SK-N-SH (cell line): ENCODE results near the gene SLC1A3. TPM values are rescaled to one million over a fixed set of nuclear protein-coding genes. Genes with fewer than 3 reads are reported as not detected.

Experiments used
- CTCF ChIA-PET: fragments of 300-600, 350-600 bp; formaldehyde crosslinking; extraction: SDS; loops from one replicate; lab custom pipeline; 2021; lab: Yijun Ruan, JAX
- POLR2A ChIA-PET: fragments of 350-600 bp; sonication (Branson Sonifier 250); formaldehyde crosslinking; extraction: SDS; loops from one replicate; lab custom pipeline; 2020; ENCODE audit warnings: antibody characterized with exemption, inconsistent platforms; lab: Yijun Ruan, JAX
- DNase-seq: peaks from one replicate; pipeline ENCODE4 v3.0.0; 2012
- H2AFZ ChIP-seq: fragments of 200-600 bp; sonication (generic); 2 replicates; pipeline ENCODE4 v1.8.1; 2016; ENCODE audit warnings: antibody characterized with exemption, mild to moderate bottlenecking, low read depth
- H3F3A ChIP-seq: fragments of 200-600 bp; sonication (generic); replicated peaks from 2 replicates; pipeline ENCODE3; 2016; ENCODE audit warnings: antibody characterized with exemption, mild to moderate bottlenecking; ENCODE audit not compliant: insufficient read depth
- H3K27ac ChIP-seq, 2 experiments: fragments of 200-500 bp in 1 of 2; fragments of 200-600 bp in 1 of 2; sonication (Bioruptor generic) in 1 of 2; sonication (generic), shearing (Covaris generic) in 1 of 2; 2 replicates each; pipeline versions ENCODE4 v1.5.1 to v1.6.1; 2014 to 2016; ENCODE audit warnings: low read depth in 2 of 2, inconsistent platforms in 1 of 2, low read length in 1 of 2, mild to moderate bottlenecking in 1 of 2, mixed read lengths in 1 of 2
- H3K27me3 ChIP-seq: fragments of 200-600 bp; sonication (generic), shearing (Covaris generic); 2 replicates; pipeline ENCODE4 v1.6.1; 2016; ENCODE audit warnings: mixed run types; ENCODE audit not compliant: insufficient read depth
- H3K36me3 ChIP-seq, 2 experiments: fragments of 200-500 bp in 1 of 2; fragments of 200-600 bp in 1 of 2; sonication (Bioruptor generic) in 1 of 2; sonication (generic) in 1 of 2; replicated peaks in 1 of 2; 2 replicates each; pipeline versions ENCODE3 to v1.5.1; 2014 to 2016; ENCODE audit warnings: low read length in 1 of 2, mild to moderate bottlenecking in 1 of 2; ENCODE audit not compliant: insufficient read depth in 2 of 2, control insufficient read depth in 1 of 2
- H3K4me1 ChIP-seq, 2 experiments: fragments of 200-500 bp in 1 of 2; fragments of 200-600 bp in 1 of 2; sonication (Bioruptor generic) in 1 of 2; sonication (generic), shearing (Covaris generic) in 1 of 2; 2 replicates each; pipeline versions ENCODE4 v1.5.1 to v1.6.1; 2014 to 2016; ENCODE audit warnings: low read depth in 1 of 2, low read length in 1 of 2, mixed run types in 1 of 2; ENCODE audit not compliant: insufficient read depth in 2 of 2, control insufficient read depth in 1 of 2
- H3K4me2 ChIP-seq: fragments of 200-600 bp; sonication (generic), shearing (Covaris generic); 2 replicates; pipeline ENCODE4 v1.6.1; 2017; ENCODE audit warnings: mixed run types
- H3K4me3 ChIP-seq, 2 experiments: fragments of 200-500 bp in 1 of 2; fragments of 200-600 bp in 1 of 2; sonication (Bioruptor generic) in 1 of 2; sonication (generic), shearing (Covaris generic) in 1 of 2; 2 replicates each; pipeline versions ENCODE4 v1.5.1 to v1.8.1; 2014 to 2016; ENCODE audit warnings: low read depth in 2 of 2, inconsistent platforms in 1 of 2, low read length in 1 of 2, mild to moderate bottlenecking in 1 of 2, mixed read lengths in 1 of 2, moderate library complexity in 1 of 2
- H3K79me2 ChIP-seq: fragments of 200-600 bp; sonication (generic); 2 replicates; pipeline ENCODE4 v1.8.1; 2017; ENCODE audit warnings: mild to moderate bottlenecking; ENCODE audit not compliant: insufficient read depth
- H3K9ac ChIP-seq: fragments of 200-600 bp; sonication (generic); 2 replicates; pipeline ENCODE4 v1.6.1; 2017; ENCODE audit warnings: mixed run types
- H3K9me2 ChIP-seq: fragments of 200-600 bp; sonication (generic); 2 replicates; pipeline ENCODE4 v1.6.1; 2017; ENCODE audit warnings: mixed run types
- H3K9me3 ChIP-seq: fragments of 200-600 bp; sonication (generic); 2 replicates; pipeline ENCODE4 v1.6.1; 2017; ENCODE audit warnings: mixed run types, mild to moderate bottlenecking, moderate library complexity
- H4K20me1 ChIP-seq: fragments of 200-600 bp; sonication (generic); 2 replicates; pipeline ENCODE4 v1.6.1; 2017; ENCODE audit warnings: mild to moderate bottlenecking, mixed run types; ENCODE audit not compliant: insufficient read depth
- CHD2 ChIP-seq: fragments of 150-350 bp; IDR thresholded peaks from 2 replicates; pipeline ENCODE4 v1.6.1; 2018; ENCODE audit warnings: low read length; ENCODE audit not compliant: partially characterized antibody
- CTCF ChIP-seq: fragments of 200-600 bp; sonication (generic); IDR thresholded peaks from 2 replicates; pipeline ENCODE4 v1.6.1; 2017; ENCODE audit warnings: antibody characterized with exemption, mild to moderate bottlenecking, moderate library complexity
- EP300 ChIP-seq, 2 experiments: IDR thresholded peaks; 2 replicates each; pipeline versions ENCODE4 v1.4.0 to v1.6.1; 2012; ENCODE audit warnings: borderline replicate concordance in 1 of 2, low read depth in 1 of 2, low read length in 1 of 2
- FOXJ3 ChIP-seq: sonication (generic); formaldehyde crosslinking; IDR thresholded peaks from 2 replicates; pipeline ENCODE4 v1.5.1; 2020; ENCODE audit warnings: mild to moderate bottlenecking, missing genetic modification reagents
- MAX ChIP-seq: IDR thresholded peaks from 2 replicates; pipeline ENCODE4 v1.4.0; 2012; ENCODE audit warnings: low read depth
- MXI1 ChIP-seq: IDR thresholded peaks from 2 replicates; pipeline ENCODE4 v1.6.1; 2012; ENCODE audit warnings: mild to moderate bottlenecking, low read depth, low read length, improper control_type of control experiment
- PBX3 ChIP-seq: IDR thresholded peaks from 2 replicates; pipeline ENCODE4; 2012
- RFX5 ChIP-seq: IDR thresholded peaks from 2 replicates; pipeline ENCODE4 v1.6.1; 2012; ENCODE audit warnings: mild to moderate bottlenecking, improper control_type of control experiment, low read length
- TAF1 ChIP-seq: IDR thresholded peaks from 2 replicates; pipeline ENCODE4 v1.6.1; 2012; ENCODE audit warnings: low read depth, mild to moderate bottlenecking, low read length, moderate library complexity, borderline replicate concordance
- TEAD4 ChIP-seq: IDR thresholded peaks from 2 replicates; pipeline ENCODE4 v1.4.0; 2012; ENCODE audit warnings: mild to moderate bottlenecking, borderline replicate concordance; ENCODE audit not compliant: insufficient read depth
- USF2 ChIP-seq: fragments of 150-350 bp; IDR thresholded peaks from 2 replicates; pipeline ENCODE4 v1.6.1; 2017; ENCODE audit warnings: antibody characterized with exemption, low read length, low read depth, borderline replicate concordance
- WGBS: methylation state at CpG from one replicate; pipeline ENCODE4 v1.1.6; 2017; ENCODE audit warnings: low lambda C conversion rate; 5-methylcytosine and 5-hydroxymethylcytosine counted together
- polyA plus RNA-seq, 3 experiments: library from polyadenylated mRNA; depleted of rRNA; stranded (reverse); fragments of >200 nt; gene quantifications; 2 replicates each; pipeline ENCODE4 v1.2.3, GENCODE V29; 2012

Gene SLC1A3
- polyA plus RNA-seq, 1 of the 3 experiments (the other 2 are of a cell fraction) = not detected

- peaks cover 0 to 18% of the 10 kb centered on the region in 2 experiments; a peak in 2 of 4 replicates for H3K4me1 ChIP-seq
- H4K20me1 ChIP-seq = no peaks in the 10 kb centered on the region
- POLR2A ChIA-PET = no interaction called here
- H3F3A ChIP-seq = peaks cover 4% of the 10 kb centered on the region
- CTCF ChIA-PET = interaction anchor here (1.7 to 7.2 kb wide), 3 partner anchors 9 to 272 kb away, joined by 3 to 43 read pairs (median 5); no protein-coding TSS in a partner anchor
- no peak overlapping the region for H3K4me3 ChIP-seq
- 32% methylated on average over 3 of the region's 3 CpGs for WGBS
- no peak for DNase-seq
- H3K36me3 ChIP-seq = no peaks in the 10 kb centered on the region
- H2AFZ ChIP-seq = no peak overlapping the region
- H3K27ac ChIP-seq = no peak overlapping the region
- no peak overlapping the region for H3K9ac ChIP-seq
- H3K79me2 ChIP-seq = no peaks in the 10 kb centered on the region
- no peak for TF ChIP-seq MXI1
- TF ChIP-seq CHD2 = no peak
- no peak for TF ChIP-seq TAF1
- TF ChIP-seq MAX = no peak
- TF ChIP-seq FOXJ3 (CRISPR knock-in tag) = no peak
- TF ChIP-seq RFX5 = no peak
- H3K9me3 ChIP-seq = no peaks in the 10 kb centered on the region
- H3K4me2 ChIP-seq = no peak overlapping the region
- no peaks in the 10 kb centered on the region for H3K9me2 ChIP-seq
- H3K27me3 ChIP-seq = peaks cover 23% of the 10 kb centered on the region
Observed at GRCh38 chr5:36686881-36687280, 80.5 kb downstream of the SLC1A3 start.

GRCh38 chr5:36688722-36689121, 82.3 kb downstream of the SLC1A3 start:
- Histone ChIP-seq H3K27ac (no peak overlapping the region), H3K9me2 (no peaks in the 10 kb centered on the region), H3K9me3 (no peaks in the 10 kb centered on the region), H3K4me1 (peaks cover 0 to 13% of the 10 kb centered on the region in 2 experiments; a peak in 1 of 4 replicates), H2AFZ (no peak overlapping the region), H3K4me2 (no peak overlapping the region), H3K36me3 (no peaks in the 10 kb centered on the region), H4K20me1 (no peaks in the 10 kb centered on the region), H3K27me3 (peaks cover 10% of the 10 kb centered on the region; the same call in 1 of the 2 replicates), H3K79me2 (no peaks in the 10 kb centered on the region), H3K4me3 (no peak overlapping the region; a peak in 1 of 4 replicates), H3F3A (peaks cover 4% of the 10 kb centered on the region), H3K9ac (no peak overlapping the region)
- POLR2A ChIA-PET = no interaction called here
- DNase-seq = no peak
- WGBS = 71% methylated on average over 6 of the region's 6 CpGs
- TF ChIP-seq CTCF (peak; percentile 40), EP300 (IDR thresholded peaks at IDR 0.05; ENCODE audit: borderline replicate concordance in 1 of 2, low read depth in 1 of 2, low read length in 1 of 2) (no peak)
- CTCF ChIA-PET = interaction anchor here (0.7 to 9.4 kb wide), 8 partner anchors 8 to 423 kb away, joined by 3 to 123 read pairs (median 4); no protein-coding TSS in a partner anchor

GRCh38 chr5:36689225-36689624, 82.8 kb downstream of the SLC1A3 start:
- no peaks in the 10 kb centered on the region for H3K36me3 ChIP-seq
- 86% methylated on average over 5 of the region's 5 CpGs for WGBS
- H3F3A ChIP-seq = peaks cover 4% of the 10 kb centered on the region
- no peaks in the 10 kb centered on the region for H3K9me2 ChIP-seq
- peaks cover 7% of the 10 kb centered on the region; the same call in 1 of the 2 replicates for H3K27me3 ChIP-seq
- H4K20me1 ChIP-seq = no peaks in the 10 kb centered on the region
- no peak overlapping the region for H2AFZ ChIP-seq
- no peak overlapping the region for H3K27ac ChIP-seq
- ChIA-PET POLR2A (no interaction called here), CTCF (interaction anchor here (1.0 to 9.4 kb wide), 5 partner anchors 7 to 273 kb away, joined by 3 to 123 read pairs (median 7); no protein-coding TSS in a partner anchor)
- no peak overlapping the region for H3K9ac ChIP-seq
- H3K4me1 ChIP-seq = peaks cover 0 to 8% of the 10 kb centered on the region in 2 experiments; a peak in 1 of 4 replicates
- H3K9me3 ChIP-seq = no peaks in the 10 kb centered on the region
- no peak overlapping the region for H3K4me3 ChIP-seq
- no peak overlapping the region for H3K4me2 ChIP-seq
- no peak for DNase-seq
- no peaks in the 10 kb centered on the region for H3K79me2 ChIP-seq
- no peak for TF ChIP-seq USF2
- TF ChIP-seq CTCF = no peak
- no peak for TF ChIP-seq PBX3
- TF ChIP-seq TEAD4 = no peak
